Psoas muscle (tissue), 8 donors: ENCODE measurements around the gene PFKFB2. TPM values are rescaled to one million over a fixed set of nuclear protein-coding genes. Genes with fewer than 3 reads are reported as not detected.

Source experiments
- ATAC-seq, 4 donors: fragments of 200-7000 bp; cut with Tn5 transposase; one replicate each; pipeline ENCODE4 v1.9.1; 2020; ENCODE audit warnings: moderate library complexity in 3 of 4, mild to moderate bottlenecking in 2 of 4
- DNase-seq, 2 donors: peaks; one replicate each; pipeline ENCODE4 v3.0.0-alpha.2; 2020
- H3K27ac ChIP-seq: fragments of 200-600 bp; one replicate; pipeline ENCODE4 v1.8.0; 2022
- H3K27me3 ChIP-seq, 3 donors: fragments of 200-600 bp in 1 of 3; one replicate each; pipeline versions ENCODE4 v1.6.1 to v1.8.0; 2013 to 2022; ENCODE audit warnings: low read length in 2 of 3, mild to moderate bottlenecking in 2 of 3, moderate library complexity in 1 of 3; ENCODE audit not compliant: insufficient read depth in 3 of 3
- H3K36me3 ChIP-seq, 2 donors: fragments of 200-600 bp in 1 of 2; one replicate each; pipeline versions ENCODE4 v1.6.1 to v1.8.0; 2013 to 2022; ENCODE audit warnings: low read depth in 1 of 2, mild to moderate bottlenecking in 1 of 2, moderate library complexity in 1 of 2; ENCODE audit not compliant: insufficient read depth in 1 of 2
- H3K4me1 ChIP-seq: fragments of 200-600 bp; one replicate; pipeline ENCODE4 v1.8.0; 2022
- H3K4me3 ChIP-seq: fragments of 200-600 bp; one replicate; pipeline ENCODE4 v1.8.0; 2022; ENCODE audit warnings: mild to moderate bottlenecking
- H3K9me3 ChIP-seq: fragments of 200-600 bp; one replicate; pipeline ENCODE4 v1.8.0; 2022
- CTCF ChIP-seq: fragments of 200-600 bp; IDR thresholded peaks from one replicate; pipeline ENCODE4 v1.8.0; 2022; ENCODE audit warnings: antibody characterized with exemption
- WGBS, 3 donors: extraction: QIAGEN DNeasy Blood & Tissue Kit; methylation state at CpG; one replicate each; pipeline versions ENCODE4 v1.1.6 to v1.1.7; 2013; 5-methylcytosine and 5-hydroxymethylcytosine counted together
- intact Hi-C, 2 donors: fragments of 100-400 bp; cut with DNase I; formaldehyde crosslinking; loops; one replicate each; pipeline versions ENCODE4 v1.11.0 to v1.14.2; 2022
- polyA plus RNA-seq, 3 donors: library from polyadenylated mRNA; stranded (reverse); fragments of 200-250 nt; gene quantifications; one replicate each; pipeline ENCODE4 v1.2.3, GENCODE V29; 2013
- total RNA-seq, 4 donors: library from RNA; stranded (reverse); fragmentation: NEBNext Ultra II Directional in 2 of 4; extraction: Animal tissue kit (Norgen Biotek cat#: 25700) in 2 of 4; gene quantifications; one replicate each; pipeline versions ENCODE4 v1.2.1 to v1.2.4, GENCODE V29; 2021 to 2023
- donor health status: healthy with polysubstance abuse.
- donor health status: DM: no; HTN: no; CAD: no; lungs with moderate emphysema.
- donor health status: Bipolar disorder and iron deficiency.
- donor health status: healthy.
- donor health status: DM: yes; HTN: yes; CAD: no.
- donor health status: DM: no; HTN: no; CAD: no.
- donor health status: DM: no; HTN: no; CAD: no.
- donor health status: DM: yes; HTN: yes; CAD: no.

The PFKFB2 gene
- total and polyA plus RNA-seq, 7 donors, result 3.9 to 149 (median 36.0) TPM

GRCh38 chr1:207007352-207008033 is 45.6 kb upstream of the PFKFB2 start:
- DNase-seq (no peak), ATAC-seq (no peak)
- H3K9me3 ChIP-seq, result no peaks in the 10 kb centered on the region
- WGBS, 3 donors, result 48 to 69% (median 61%) methylated on average over 5 of the region's 5 CpGs
- TF ChIP-seq CTCF, result no peak
- intact Hi-C loops, result no loop called here
- H3K36me3 ChIP-seq, result no peaks in the 10 kb centered on the region
- H3K4me3 ChIP-seq, result no peak overlapping the region
- H3K27ac ChIP-seq, result no peak overlapping the region
- H3K27me3 ChIP-seq, result no peaks in the 10 kb centered on the region
- H3K4me1 ChIP-seq, result no peaks in the 10 kb centered on the region

- Histone ChIP-seq H3K4me3 (no peak overlapping the region), H3K9me3 (no peaks in the 10 kb centered on the region), H3K27me3 (peaks cover 0 to 5% (median 0%) of the 10 kb centered on the region in 3 donors), H3K36me3 (no peaks in the 10 kb centered on the region), H3K27ac (no peak overlapping the region), H3K4me1 (no peaks in the 10 kb centered on the region)
- ATAC-seq (no peak), DNase-seq (no peak)
- WGBS, 3 donors, result 93 to 96% (median 94%) methylated on average over 10 of the region's 10 CpGs
- no peak for TF ChIP-seq CTCF
- intact Hi-C loops, result no loop called here
These were observed 43.8 kb upstream of the PFKFB2 start for GRCh38 chr1:207009182-207009850.

- H3K27ac ChIP-seq, result no peak overlapping the region
- DNase-seq, result no peak
- intact Hi-C loops, result no loop called here
- H3K4me1 ChIP-seq, result no peaks in the 10 kb centered on the region
- H3K9me3 ChIP-seq, result no peaks in the 10 kb centered on the region
- H3K36me3 ChIP-seq, result no peaks in the 10 kb centered on the region
- H3K4me3 ChIP-seq, result no peak overlapping the region
- no peak for ATAC-seq
- 85 to 92% (median 90%) methylated on average over 7 of the region's 7 CpGs for WGBS, 3 donors
- H3K27me3 ChIP-seq, result peaks cover 0 to 5% (median 0%) of the 10 kb centered on the region in 3 donors
- no peak for TF ChIP-seq CTCF
These were observed 43.1 kb upstream of the PFKFB2 start for GRCh38 chr1:207009945-207010344.

GRCh38 chr1:207010726-207011125 is 42.3 kb upstream of the PFKFB2 start:
- H3K36me3 ChIP-seq, result no peaks in the 10 kb centered on the region
- ATAC-seq, result no peak
- no peak overlapping the region for H3K27ac ChIP-seq
- H3K4me1 ChIP-seq, result no peaks in the 10 kb centered on the region
- intact Hi-C loops, result no loop called here
- H3K4me3 ChIP-seq, result no peak overlapping the region
- H3K27me3 ChIP-seq, result peaks cover 0 to 5% (median 0%) of the 10 kb centered on the region in 3 donors
- DNase-seq, result no peak
- no peak for TF ChIP-seq CTCF
- H3K9me3 ChIP-seq, result no peaks in the 10 kb centered on the region
- 96 to 97% (median 97%) methylated on average over 2 of the region's 2 CpGs for WGBS, 3 donors
